T1000 (cell line): ENCODE results near the gene ALDH1A1.

ENCODE experiments used
- DNase-seq: peaks from one replicate; lab custom pipeline; 2025; ENCODE audit warnings: mixed read lengths; lab: John Stamatoyannopoulos, UW

The ALDH1A1 gene

DNA sequence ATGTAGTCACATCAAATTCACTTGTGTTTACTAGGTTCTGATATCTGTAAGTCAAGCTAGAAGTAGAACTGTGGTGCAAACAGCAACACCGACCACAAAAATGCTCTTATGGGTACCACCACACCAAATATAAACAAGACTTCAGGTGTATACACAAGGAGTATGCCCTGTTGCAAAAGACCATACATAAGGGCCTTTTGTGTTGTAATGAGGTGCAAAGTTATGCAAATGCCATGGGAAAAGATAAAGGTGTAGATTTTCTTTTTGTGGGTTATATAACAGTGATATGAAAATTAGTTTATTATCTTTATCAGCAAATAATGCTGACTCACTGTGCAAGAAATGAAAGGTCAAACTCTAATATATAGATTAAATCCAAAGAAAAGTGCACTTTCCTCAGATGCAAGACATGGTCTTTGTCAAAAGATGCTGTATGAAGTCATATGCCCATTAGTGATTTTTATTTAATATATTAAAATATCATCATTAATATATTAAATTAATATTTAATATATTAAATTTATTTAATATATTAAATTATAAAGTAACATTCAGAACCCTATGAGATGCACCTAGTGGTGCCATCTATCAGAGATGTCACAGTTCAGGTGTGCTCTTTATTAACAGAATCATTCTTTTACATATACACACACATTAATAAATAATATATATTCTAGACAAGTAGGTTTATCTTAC, 26.7 kb upstream of the ALDH1A1 start:
- no peak for DNase-seq

DNA sequence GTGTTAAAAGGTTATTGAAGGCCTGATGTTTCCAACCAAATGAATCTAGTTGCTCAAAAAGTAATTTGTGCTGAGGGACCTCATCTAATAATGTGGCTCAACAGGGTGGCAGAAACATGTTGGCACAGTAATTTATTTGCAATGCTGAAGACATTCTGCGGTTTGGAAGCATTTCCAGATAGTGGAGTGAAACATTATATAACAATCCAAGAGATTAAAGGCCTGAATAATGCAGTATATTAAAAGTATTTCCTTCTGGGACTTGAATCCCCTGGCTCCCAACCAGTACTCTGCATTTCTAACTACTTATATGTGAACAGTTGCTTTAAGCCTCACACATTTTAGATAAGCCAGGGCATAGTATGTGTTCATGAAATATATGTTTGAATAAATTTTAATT, 25.9 kb upstream of the ALDH1A1 start:
- DNase-seq = no peak

DNA sequence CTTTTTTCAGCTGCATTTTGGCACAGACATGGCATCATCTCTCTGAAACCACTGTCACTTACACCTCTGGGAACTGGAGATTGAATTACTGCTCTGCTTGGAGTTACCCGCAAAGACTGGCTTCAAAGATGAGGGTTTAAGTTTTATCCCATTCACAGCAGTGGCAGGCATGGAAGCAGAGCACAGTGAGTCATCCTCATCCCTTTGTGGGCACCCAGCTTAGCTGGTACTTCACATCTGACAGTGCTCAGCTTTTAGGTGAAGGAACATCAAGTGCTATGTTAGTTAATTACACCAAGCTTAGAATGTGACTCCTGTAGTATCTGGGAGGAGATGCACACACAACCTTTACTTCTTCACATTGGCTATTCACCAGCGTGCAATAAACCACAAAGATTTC, 24.8 kb upstream of the ALDH1A1 start:
- DNase-seq = peak; percentile 1

- no peak for DNase-seq
Measured at GRCh38 chr9:72974501-72974900, 21.6 kb upstream of the ALDH1A1 start.

GRCh38 chr9:72972636-72973035, 19.8 kb upstream of the ALDH1A1 start:
- DNase-seq = no peak

- DNase-seq = no peak
Measured at GRCh38 chr9:72971411-72971810, 18.6 kb upstream of the ALDH1A1 start.

- DNase-seq = no peak
Measured at GRCh38 chr9:72960446-72960845, 7.6 kb upstream of the ALDH1A1 start.

DNA sequence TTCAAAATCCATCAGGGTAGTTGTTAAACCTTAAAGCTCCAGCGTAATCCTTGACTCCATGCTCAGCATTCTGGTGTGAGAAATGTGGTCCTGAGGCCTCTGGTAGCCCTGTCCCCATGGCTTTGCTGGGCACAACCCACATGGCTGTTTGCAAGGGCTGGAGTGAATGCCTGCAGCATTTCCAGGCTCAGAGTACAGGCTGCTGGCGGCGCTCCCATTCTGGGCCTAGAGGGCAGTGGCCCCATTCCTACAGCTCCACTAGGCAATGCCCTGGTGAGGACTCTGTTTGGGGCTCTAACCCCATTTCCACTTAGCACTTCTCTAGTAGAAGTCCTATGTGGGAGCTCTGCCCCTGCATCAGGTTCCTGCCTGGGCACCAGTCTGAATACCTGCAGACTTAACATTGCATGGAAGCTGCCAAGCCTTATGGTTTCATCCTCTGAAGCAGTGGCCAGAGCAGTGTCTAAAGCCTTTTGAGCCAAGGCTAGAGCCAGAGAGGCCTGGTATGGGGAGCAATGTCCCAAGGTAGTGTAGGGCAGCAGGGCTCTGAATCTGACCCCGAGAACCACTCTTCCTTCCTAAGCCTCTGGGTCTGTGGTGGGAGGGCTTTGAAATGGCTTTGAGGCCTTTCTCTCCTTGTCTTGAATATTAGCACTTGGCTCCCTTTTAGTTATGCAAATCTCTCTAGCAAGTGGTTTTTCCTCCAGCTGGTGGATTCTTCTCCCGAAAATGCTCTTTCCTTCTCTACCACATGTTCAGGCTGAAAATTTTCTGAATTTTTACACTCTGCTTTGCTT, 5.8 kb upstream of the ALDH1A1 start:
- DNase-seq = no peak

- no peak for DNase-seq
Measured at GRCh38 chr9:72955571-72955970, 2.7 kb upstream of the ALDH1A1 start.

GRCh38 chr9:72955126-72955455, 2.2 kb upstream of the ALDH1A1 start:
- no peak for DNase-seq

DNA sequence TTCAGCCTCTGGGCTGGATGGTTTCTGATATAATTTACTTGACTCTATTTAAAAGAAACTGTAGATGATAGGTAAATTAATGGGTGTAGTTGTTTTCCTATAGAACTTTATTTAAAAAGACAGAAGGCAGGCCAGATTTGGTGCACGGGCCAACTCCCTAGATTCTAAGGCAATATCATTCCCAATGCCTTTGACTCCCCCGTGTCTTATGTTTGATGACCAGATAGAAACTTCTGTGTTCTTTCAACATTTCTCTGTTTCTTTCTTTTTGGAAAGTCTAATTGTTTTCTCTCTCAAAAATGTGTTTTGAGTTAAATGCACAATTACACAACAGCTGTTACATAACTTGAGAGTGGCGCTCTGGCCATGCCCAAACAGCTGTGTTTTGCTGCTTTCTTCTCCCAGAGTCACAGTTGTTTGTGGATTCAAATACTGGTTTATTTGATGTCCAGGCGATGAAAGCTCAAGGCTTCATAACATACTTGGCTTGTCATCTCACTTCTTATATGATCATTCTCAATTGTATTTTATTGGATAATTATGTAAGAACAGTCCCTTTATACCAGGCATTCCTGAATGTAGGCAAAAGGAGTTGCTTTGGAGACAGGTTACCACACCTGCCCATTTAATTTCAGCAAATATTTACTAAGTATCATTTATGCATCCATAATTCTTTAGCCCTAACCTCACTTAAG, 1.7 kb upstream of the ALDH1A1 start:
- no peak for DNase-seq

- DNase-seq = no peak
Measured at GRCh38 chr9:72952381-72952690, 517 bp downstream of the ALDH1A1 start.

DNA sequence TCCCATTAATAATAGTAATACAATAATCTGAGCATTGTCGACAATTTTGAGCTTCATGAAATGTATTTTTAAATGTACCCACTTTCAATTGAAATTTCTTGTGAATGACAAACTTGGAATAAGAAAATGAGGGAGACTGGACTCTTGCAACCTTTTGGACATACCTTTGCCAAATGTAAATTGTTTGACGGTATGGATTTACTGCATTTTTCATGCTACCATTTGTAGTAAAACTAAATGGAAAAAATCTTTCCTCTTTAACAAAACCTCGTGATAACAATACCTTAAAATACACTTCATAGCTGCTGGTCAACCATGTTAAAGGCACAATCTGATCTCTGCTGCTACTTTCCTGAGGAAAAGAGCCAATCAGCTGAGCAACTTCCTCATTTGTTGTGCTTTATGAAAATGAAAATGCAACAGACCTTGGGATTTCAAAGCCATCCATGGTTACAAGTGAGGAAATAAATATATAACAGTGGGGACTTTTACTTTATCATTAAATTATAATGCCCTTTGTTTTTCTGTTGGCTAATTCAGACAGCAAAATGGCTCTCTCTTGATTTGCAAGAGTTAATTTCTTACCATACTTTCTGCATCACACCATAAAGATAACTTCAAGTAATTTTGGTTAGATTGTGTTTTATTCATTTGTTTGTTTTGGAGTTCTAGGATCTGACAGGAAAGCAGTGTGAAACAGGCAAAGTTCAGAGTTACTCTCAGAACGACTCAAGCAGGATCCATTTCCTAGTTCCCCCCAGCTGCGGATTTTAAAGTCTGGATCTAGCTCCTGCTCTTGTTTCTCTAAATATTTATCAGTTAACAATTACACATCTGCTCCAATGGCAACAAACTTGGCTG, 1.1 kb downstream of the ALDH1A1 start:
- DNase-seq = no peak

GRCh38 chr9:72950875-72951442, 1.9 kb downstream of the ALDH1A1 start:
- no peak for DNase-seq

DNA sequence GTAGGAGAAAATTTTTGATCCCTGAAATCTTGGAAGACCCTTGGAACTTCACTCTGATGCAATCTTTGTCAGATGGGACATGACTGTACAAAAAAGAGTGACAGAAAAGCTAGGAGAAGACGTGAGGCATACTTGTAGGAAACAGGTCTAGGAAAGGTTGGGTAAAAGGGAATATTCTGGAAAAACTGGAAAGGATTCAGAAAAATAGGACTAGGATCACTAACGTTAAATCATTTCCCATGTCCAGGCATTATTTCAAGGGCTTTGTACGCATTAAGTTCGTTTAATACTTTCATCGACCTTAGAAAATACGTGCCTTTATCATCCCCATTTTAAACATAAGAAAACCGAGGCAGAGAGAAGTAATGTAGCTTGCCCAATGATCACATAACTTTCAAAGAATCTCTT, 2.9 kb downstream of the ALDH1A1 start:
- no peak for DNase-seq

- no peak for DNase-seq
Measured at GRCh38 chr9:72949244-72949582, 3.6 kb downstream of the ALDH1A1 start.

DNA sequence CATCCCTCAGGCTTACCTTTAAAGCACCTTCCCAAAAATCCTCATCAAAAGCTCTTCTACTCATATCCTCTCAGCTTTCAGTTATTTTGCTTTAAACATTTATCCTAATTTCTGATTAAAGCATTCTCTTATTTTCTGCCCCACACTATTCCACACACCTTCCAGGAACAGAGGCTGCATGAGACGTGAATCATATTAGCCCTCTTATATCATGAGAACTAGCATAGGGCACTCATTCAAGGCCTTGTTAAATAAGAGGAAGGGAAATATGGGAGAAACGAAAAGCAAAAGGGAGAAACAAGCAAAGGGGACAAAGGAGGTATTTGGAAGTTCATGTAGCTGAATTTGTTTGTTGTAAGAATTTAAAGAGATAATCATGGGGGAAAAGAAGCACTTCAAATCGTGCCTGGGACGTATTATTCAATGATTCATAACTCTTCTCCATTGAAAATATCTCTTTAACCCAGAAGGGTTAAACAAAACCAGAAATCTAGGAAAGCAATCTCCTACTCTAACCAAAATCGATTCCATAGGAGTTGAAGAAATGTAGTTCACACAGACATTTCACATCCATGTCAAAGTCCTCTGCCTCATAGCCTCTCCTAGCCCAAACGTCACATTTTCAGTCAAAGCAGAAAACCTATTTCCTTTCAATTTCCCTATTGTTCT, 4.1 kb downstream of the ALDH1A1 start:
- no peak for DNase-seq

GRCh38 chr9:72947984-72948465, 4.8 kb downstream of the ALDH1A1 start:
- DNase-seq = no peak

GRCh38 chr9:72946821-72947220, 6.0 kb downstream of the ALDH1A1 start:
- DNase-seq = no peak

- no peak for DNase-seq
Measured at GRCh38 chr9:72946318-72946717, 6.5 kb downstream of the ALDH1A1 start.

DNA sequence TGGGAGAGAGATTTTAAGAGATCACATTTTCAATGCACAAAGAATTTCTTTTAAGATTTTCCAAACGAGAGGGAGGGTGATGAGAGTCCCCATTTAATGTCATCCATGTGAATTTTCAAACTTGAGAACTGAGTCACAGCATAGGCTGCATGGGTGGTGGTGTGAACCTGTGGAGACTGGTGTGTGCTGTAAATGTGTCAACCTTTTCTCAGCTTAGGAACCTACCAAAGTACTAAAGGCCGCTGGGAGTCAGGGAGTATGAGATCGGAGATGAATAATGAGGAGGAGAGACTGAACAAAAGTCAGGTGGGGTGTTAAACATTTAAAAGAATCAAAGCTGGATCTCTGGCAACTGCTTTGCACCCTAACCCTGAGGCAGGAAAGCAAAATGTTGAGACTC, 7.5 kb downstream of the ALDH1A1 start:
- no peak for DNase-seq
